Cardiac ventricle fibroblast (primary cell): ENCODE results near the gene TNNT2. TPM values are rescaled to one million over a fixed set of nuclear protein-coding genes. Genes with fewer than 3 reads are reported as not detected.

Source experiments
- total RNA-seq: library from RNA; depleted of rRNA; stranded (reverse); fragments of >200 nt; gene quantifications from 2 replicates; pipeline ENCODE4 v1.2.3, GENCODE V29; 2015

TNNT2 gene
- 0.78 TPM in 1 of 2 replicates, not detected in the other for total RNA-seq

DNA sequence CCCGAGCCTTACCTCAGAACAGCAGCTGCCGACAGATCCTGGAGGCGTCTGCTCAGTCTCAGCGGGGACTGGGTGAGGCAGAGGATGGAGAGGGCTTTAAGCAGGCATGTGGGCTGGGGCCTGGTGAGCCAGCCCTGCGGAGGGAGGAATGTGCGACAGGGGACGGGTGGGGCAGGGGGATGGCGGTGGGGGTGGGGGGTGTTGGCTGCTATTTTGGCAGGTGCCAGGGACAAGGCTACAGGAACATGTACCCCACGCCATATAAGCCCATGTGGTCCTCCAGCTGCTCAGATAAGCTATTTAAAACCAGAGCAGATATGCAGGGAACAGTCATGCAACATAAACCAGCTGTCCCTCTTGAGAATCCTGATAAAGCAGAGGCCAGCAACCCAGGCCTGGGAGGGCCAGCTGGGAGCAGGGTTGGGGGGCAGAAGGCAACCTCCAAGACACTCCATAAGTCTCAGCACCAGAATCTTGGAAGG is at the start of gene TNNT2:
Gene TNNT2 (minus strand): TSS at position 70 of the 482 bp plus-strand sequence. CDS start 4,426 bp downstream, outside the sequence.

DNA sequence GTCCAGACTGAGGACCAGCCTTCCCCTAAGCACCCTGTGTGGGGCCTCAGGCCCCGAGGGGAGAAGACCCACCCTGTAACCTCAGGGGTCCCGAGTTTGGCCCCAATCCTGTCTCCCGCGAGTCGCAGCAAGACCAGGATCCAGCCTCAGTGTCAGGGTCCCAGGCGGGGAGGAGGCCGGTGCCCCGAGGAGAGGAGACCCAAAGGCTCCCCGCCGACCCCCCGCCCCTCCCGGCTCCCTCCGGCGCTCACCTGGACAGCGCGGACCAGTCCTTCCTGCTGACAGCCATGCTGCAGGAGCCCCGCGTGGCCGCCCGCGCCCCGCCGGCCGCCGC is 21.5 kb upstream of the TNNT2 start, which contains the start of gene LAD1:
Gene LAD1 (minus strand): TSS at position 307 of the 334 bp plus-strand sequence. CDS start 18 bp downstream, at position 289.

Other genes with a start within 250 kb of the TNNT2 start
- 50.2 and 60.9 TPM in 2 replicates for gene TMEM9, start 223.2 kb downstream of the TNNT2 start, total RNA-seq
- gene IGFN1, start 186.9 kb downstream of the TNNT2 start, total RNA-seq, result not detected in 2 replicates
- 0.15 and 0.19 TPM in 2 replicates for gene PKP1, start 94.2 kb downstream of the TNNT2 start, total RNA-seq
- gene LAD1, start 21.6 kb upstream of the TNNT2 start, total RNA-seq, result not detected in 2 replicates
- gene TNNI1, start 44.0 kb upstream of the TNNT2 start, total RNA-seq, result not detected in 2 replicates
- 100 and 108 TPM in 2 replicates for gene PHLDA3, start 91.5 kb upstream of the TNNT2 start, total RNA-seq
- 536 and 644 TPM in 2 replicates for gene CSRP1, start 129.4 kb upstream of the TNNT2 start, total RNA-seq
- gene NAV1, start 161.4 kb upstream of the TNNT2 start, total RNA-seq, result 106 and 115 TPM in 2 replicates